A172 (cell line): ENCODE measurements around the gene DHX30. TPM values are rescaled to one million over a fixed set of nuclear protein-coding genes. Genes with fewer than 3 reads are reported as not detected.
"Not testable (repeated sequence)": the region's sequence is repeated elsewhere in the genome, so short reads cannot be mapped to it uniquely, and the experiment has no call there.

Experiments
- DNase-seq: peaks from one replicate; pipeline ENCODE4 v3.0.0-alpha.2; 2015; ENCODE audit warnings: low spot score
- total RNA-seq: library from RNA; depleted of rRNA; stranded (reverse); fragments of >200 nt; shearing (Covaris generic); gene quantifications from 2 replicates; pipeline ENCODE4 v1.2.3, GENCODE V29; 2014; rRNA removed

Gene DHX30
- total RNA-seq, 1 experiment from 2014 or later, result 111 TPM

DNA sequence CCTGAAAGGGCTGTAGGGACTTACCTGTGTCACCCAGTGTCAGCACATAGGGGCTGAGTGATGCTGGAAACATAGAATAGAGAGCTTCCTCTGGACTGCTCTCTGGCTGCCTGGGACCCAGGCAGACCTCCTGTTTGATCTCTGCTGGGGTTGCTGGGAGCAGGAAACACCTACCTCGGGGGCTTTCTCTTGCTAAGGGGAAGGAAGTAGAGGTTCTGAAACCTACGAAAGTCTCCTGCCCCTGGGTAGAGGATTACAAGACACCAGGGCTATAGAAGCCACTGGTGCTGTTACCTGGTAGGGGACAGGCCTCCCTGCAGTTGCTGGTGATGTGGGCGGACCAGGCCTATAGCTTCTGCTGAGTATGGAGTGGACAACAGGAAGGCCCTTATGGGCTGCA lies 81.7 kb downstream of the DHX30 start:
- no peak for DNase-seq

DNA sequence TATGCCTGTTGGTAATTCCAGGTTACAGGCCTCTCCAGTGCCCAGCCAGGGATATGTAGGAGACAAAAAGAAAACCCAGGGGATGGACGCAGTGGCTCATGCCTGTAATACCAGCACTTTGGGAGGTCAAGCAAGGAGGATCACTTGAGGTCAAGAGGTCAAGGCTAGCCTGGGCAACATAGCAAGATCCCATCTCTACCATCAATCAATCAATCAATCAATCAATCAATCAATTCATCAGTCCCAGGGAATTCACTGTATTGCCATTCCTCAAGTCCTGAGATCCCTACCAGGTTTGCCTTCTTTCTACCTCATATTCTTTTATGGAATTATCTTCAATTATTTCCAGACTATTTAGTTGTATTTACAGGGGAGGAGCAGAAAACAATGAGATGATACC lies 82.2 kb downstream of the DHX30 start:
- no peak for DNase-seq

DNA sequence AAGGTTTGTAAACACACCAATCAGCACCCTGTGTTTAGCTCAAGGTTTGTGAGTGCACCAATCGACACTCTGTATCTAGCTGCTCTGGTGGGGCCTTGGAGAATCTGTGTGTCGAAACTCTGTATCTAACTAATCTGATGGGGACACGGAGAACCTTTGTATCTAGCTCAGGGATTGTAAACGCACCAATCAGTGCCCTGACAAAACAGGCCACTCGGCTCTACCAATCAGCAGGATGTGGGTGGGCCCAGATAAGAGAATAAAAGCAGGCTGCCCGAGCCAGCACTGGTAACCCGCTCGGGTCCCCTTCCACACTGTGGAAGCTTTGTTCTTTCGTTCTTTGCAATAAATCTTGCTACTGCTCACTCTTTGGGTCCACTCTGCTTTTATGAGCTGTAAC lies 85.1 kb downstream of the DHX30 start:
- not testable (repeated sequence) for DNase-seq

DNA sequence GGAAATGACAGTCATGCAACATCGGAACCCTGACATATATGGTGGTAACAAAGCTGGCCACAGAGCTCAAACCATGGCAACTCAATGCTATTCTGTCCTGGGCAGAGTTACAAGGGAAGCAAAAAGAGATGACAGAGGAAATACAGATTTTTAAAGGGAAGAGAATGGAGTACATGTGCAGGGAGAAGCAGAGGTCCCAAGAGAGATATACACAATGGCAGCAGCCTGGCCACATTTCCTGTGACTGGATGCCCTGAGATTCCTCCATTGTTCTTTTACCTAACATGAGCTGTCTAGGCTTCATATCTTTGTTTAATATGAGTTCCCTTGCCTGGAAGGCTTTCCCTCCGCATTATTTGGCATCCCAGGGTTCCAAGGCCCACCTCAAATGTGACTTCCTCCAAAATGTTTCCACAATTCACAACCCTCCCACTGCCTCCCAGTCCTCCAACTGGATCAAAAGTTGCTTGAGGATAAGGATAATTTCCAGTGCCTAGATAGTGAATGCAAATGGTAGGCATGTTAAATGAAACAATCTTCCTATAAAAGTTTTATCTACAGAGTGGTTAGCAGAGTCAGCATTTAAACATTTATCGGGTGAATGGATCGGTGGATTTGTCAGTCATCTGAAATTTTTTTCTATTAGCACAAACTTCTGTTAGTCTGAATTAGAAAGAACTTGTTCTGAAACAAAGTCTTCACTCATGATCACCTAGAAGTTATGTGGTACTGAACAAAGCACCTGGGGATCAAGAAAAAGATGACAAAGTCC lies 86.2 kb downstream of the DHX30 start:
- no peak for DNase-seq

DNA sequence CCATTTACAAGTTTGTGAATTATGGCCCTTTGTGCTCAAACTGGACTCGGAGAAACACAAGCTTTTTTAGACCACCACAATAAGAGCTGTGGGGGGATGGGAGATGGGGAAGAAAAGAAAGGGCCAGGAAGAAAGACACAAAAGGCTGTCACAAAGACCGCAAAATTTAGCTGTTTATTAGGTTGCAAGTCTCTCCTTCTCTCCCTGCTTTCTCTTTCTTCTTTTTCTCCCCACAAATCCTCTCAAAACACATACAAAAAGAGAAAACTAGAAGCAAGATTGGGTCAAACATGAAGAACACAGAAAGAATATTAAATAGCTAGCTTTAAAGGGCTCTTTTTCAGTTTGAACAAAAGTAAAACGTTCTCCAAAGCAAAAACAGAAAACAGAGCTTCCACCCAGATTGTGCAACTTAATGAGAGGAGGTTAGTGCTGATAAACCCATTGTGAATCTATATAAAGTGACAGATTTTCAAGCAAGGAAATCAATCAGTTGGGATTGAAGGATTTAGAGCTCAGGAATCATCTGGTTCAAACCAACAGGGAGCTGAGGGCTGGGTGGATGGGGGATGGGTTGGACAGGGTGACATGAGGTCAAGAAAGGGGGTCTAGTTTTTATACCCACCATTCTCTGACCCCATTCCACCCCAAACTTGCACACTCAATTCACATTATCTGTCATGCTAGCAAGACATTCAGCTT lies 87.3 kb downstream of the DHX30 start:
- DNase-seq, result no peak

DNA sequence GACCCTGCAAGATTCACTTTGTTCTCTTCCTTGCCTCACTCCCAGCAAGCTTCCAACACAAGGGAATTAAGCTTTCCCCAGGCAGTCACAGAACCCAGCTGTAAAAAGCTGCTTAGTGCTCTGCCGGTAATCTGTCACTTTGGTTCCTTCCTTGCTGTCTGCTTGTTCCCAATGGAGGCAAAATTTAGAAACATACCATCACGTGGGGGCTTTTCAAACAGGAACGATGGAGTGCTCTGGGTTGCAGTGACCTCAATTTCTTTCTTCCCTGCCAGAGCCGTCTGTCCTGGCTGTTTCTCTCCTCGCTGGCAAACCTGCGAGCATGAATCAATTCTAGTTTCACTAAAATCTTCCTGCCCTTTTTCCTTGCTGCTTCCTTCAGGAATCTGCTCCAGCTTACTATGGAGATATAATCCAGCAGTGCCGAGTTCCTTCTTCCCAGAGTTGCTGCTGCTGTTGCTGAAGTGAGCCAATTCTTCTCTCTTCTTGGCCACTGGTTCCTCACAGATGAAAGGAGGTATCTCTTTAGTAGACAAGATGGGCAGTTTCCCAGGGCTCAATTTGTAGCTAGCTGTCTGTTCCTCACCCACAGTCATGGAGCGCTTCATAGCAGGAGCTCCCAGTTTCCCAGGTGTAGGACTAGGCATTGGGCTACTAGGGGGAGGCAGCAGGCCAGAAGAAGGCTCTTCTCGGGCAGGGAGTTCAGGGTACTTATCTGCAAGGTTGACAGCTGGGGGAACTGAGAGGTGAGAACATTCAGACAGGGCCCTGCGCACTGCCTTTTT lies 88.1 kb downstream of the DHX30 start:
- DNase-seq, result no peak

DNA sequence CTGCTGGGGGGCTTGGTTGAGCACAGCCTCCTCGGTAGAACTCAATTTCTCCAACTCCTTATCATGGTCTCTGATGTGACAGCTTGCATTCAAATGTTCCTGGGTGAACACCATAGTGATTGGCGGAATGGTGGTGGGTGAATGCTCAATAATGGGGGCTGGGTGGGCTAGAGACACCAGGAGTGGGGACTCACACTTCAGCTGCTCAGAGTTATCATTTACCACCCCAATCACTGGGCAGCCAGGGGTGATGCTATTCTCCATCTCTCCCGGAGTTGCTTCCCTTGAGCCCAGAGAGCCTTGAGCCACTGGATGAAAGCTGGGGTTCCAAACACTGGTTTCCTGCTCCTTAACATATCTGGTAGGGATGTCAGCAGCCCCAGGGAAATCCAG lies 88.7 kb downstream of the DHX30 start:
- no peak for DNase-seq

DNA sequence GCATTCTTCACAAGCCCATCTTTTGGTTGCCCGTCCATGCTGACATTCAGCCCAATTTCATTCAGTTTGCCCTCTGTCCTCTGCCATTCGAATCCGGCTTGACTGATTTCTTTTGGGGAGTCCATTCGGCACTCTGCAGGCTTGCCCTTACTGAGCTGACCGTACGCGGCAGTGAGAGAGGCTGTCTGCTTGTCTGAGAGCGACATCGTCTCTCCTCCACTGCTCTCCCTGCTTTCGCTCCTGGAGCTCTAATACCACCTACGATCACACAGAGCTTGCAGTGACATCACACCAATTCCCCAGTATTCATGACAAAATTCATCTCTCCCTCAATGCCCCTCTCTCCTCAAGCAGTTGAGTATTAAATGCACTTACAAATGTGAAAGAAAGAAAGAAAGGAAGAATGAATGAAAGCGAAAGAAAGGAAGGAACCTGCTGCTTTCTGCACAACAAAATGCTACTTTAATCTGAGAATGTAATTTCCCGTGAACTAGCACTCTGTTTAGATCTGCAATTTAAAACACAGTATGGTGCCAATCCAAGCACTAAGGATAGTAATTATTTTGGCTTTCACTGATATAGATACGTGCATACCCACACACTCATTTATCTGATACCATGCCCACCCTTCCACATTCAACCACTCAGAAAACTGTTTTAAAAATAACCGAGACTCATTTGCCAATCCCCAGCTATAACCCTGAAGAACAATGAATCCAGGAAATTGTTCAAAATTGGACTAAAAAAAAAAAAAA lies 89.5 kb downstream of the DHX30 start:
- no peak for DNase-seq

DNA sequence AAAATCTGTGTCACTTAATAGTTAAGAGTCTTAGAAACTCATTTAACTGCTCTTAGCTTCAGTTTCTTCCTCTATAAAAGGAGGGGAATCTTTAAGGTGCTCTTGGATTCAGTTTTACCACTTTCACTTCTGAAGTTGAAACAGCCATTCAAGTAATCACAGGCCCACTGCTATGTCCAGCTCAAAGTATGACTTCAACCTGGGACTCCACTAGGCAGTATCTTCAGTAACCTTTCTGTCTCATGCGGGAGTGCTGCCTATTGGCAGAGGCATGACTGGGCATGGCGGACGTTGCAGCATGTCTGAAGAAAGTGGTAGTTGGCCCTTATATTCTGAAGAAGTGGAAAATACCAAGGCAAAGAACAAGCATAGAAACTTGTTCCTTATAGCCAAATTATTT lies 92.3 kb downstream of the DHX30 start:
- DNase-seq, result no peak

DNA sequence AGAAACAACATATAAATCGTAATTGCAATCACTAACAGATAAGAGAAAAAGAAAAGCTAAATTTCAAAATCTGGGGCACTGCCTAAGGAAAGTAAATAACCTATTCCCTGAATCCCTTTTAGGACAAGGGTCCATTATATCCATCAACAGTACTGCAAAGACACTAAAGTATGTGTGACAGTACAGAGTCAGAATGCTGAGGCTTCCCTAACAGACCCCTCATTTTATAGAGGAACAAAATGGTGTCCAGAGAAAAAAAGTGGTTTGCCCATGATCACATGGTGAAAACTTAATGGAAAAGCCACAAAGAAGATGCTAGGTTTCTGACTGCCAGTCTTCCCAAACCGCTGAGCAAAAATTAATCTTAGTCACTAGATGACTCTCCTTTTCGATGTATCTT lies 93.8 kb downstream of the DHX30 start:
- no peak for DNase-seq

DNA sequence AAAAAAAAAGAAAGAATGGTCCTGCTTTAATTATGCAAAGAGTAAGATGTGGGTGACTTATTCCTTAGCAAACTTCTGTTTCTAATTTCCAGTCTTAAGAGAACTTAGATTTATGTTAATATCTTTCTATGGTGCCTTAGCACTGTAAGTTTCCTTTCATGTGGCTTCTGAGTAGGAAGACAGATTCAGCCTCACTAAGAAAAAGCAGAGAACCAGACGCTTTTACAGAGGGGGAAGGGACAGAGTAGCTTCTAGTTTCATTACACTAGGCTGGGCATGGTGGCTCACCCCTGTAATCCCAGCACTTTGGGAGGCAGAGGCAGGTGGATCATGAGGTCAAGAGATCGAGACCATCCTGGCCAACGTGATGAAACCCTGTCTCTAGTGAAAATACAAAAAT lies 95.0 kb downstream of the DHX30 start:
- DNase-seq, result no peak

DNA sequence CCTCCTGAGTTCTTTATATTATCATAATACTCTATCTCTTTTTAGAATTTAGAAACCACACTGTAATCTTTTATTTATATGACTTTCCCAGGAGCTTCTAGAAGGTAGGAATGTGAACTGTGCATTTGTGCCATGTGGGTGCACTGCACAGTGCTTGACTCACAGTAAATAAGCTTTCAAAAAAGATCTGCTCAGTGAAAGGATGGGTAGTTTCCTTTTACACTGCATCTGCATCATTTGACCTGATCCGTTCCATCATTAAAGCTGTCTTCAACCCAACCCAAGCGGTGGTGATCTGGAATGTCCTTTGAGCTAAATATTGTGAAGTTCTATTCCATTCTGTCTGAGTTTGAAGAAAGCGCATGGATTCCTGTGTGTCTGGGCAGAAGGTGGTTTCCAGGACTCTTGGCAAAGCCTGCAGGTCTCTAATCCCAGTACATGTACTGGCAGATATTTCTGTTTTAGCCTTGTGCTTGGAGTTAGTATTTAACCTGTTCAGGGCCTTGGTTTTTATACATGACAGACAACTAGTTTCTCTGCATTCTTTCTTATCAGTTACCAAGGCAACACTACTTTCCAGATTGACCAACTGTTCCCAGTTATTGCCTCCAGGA lies 96.7 kb downstream of the DHX30 start:
- no peak for DNase-seq

Other genes with a start within 250 kb of the DHX30 start
- gene CSPG5, start 224.3 kb upstream of the DHX30 start, total RNA-seq, result 0.71 and 2.8 TPM in 2 replicates
- 49.6 and 51.2 TPM in 2 replicates for gene SMARCC1, start 21.2 kb upstream of the DHX30 start, total RNA-seq
- 66.0 and 87.0 TPM in 2 replicates for gene MAP4, start 213.3 kb downstream of the DHX30 start, total RNA-seq